ENCODE data around the gene SPTBN1. TPM values are rescaled to one million over a fixed set of nuclear protein-coding genes. Genes with fewer than 3 reads are reported as not detected.

The SPTBN1 gene
- total and polyA plus RNA-seq, 2 of the 13 experiments (the other 11 are each of a cell fraction or from before 2014, with no cell fraction given), result 123 to 299 TPM

- TF ChIP-seq ZNF570 (CRISPR knock-in tag; IDR thresholded peaks at IDR 0.05; ENCODE audit: borderline replicate concordance) (no peak), ZNF781 (CRISPR knock-in tag; IDR thresholded peaks at IDR 0.05; ENCODE audit: borderline replicate concordance, not compliant biosample characterization) (no peak), ZKSCAN8 (CRISPR knock-in tag; IDR thresholded peaks at IDR 0.05; ENCODE audit: borderline replicate concordance) (no peak), MTF1 (CRISPR knock-in tag; IDR thresholded peaks at IDR 0.05) (no peak), ZNF207 (IDR thresholded peaks at IDR 0.05; ENCODE audit: borderline replicate concordance) (no peak), PBX3 (CRISPR knock-in tag; IDR thresholded peaks at IDR 0.05; ENCODE audit: borderline replicate concordance) (no peak), PLSCR1 (CRISPR knock-in tag; IDR thresholded peaks at IDR 0.05; ENCODE audit: borderline replicate concordance) (no peak), ZNF138 (CRISPR knock-in tag; IDR thresholded peaks at IDR 0.05; ENCODE audit: low read depth) (no peak), RARA (CRISPR knock-in tag; IDR thresholded peaks at IDR 0.05) (peak; percentile 73), ZNF646 (CRISPR knock-in tag; IDR thresholded peaks at IDR 0.05) (no peak), SMAD3 (CRISPR knock-in tag; IDR thresholded peaks at IDR 0.05) (no peak; the same call in 1 of the 2 replicates), RCOR2 (CRISPR knock-in tag; IDR thresholded peaks at IDR 0.05) (peak; percentile 64; the same call in 1 of the 2 replicates), ZFYVE20 (CRISPR knock-in tag; IDR thresholded peaks at IDR 0.05; ENCODE audit: borderline replicate concordance, low read depth) (no peak), AGO2 (optimal IDR thresholded peaks at IDR 0.05; ENCODE audit: low read depth, low read length) (peak; percentile 22), LCORL (IDR thresholded peaks at IDR 0.05) (no peak), LCORL (CRISPR knock-in tag; IDR thresholded peaks at IDR 0.05) (no peak), REL (CRISPR knock-in tag; conservative IDR thresholded peaks at IDR 0.05) (no peak), MXI1 (IDR thresholded peaks at IDR 0.05; ENCODE audit: borderline replicate concordance, low read depth, low read length) (peak; percentile 92; the same call in 2 of the 3 replicates)
- TF ChIP-seq, protein P1, sequence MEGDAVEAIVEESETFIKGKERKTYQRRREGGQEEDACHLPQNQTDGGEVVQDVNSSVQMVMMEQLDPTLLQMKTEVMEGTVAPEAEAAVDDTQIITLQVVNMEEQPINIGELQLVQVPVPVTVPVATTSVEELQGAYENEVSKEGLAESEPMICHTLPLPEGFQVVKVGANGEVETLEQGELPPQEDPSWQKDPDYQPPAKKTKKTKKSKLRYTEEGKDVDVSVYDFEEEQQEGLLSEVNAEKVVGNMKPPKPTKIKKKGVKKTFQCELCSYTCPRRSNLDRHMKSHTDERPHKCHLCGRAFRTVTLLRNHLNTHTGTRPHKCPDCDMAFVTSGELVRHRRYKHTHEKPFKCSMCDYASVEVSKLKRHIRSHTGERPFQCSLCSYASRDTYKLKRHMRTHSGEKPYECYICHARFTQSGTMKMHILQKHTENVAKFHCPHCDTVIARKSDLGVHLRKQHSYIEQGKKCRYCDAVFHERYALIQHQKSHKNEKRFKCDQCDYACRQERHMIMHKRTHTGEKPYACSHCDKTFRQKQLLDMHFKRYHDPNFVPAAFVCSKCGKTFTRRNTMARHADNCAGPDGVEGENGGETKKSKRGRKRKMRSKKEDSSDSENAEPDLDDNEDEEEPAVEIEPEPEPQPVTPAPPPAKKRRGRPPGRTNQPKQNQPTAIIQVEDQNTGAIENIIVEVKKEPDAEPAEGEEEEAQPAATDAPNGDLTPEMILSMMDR (CRISPR knock-in tag; IDR thresholded peaks at IDR 0.05), result no peak
These were observed 174.1 kb downstream of the SPTBN1 start (continued) for GRCh38 chr2:54629914-54630857.
